Measurements from ENCODE around the gene MYLK. TPM values are rescaled to one million over a fixed set of nuclear protein-coding genes. Genes with fewer than 3 reads are reported as not detected.

MYLK gene
- total RNA-seq, 1 experiment from 2014 or later = 23.0 TPM

GRCh38 chr3:123628996-123629746, 255.0 kb downstream of the MYLK start:
- no peak for TF ChIP-seq CTCF (IDR thresholded peaks at IDR 0.05; ENCODE audit: insufficient read depth in 1 of 2, low read depth in 1 of 2, low read length in 1 of 2, severe bottlenecking in 1 of 2, unreplicated experiment in 1 of 2)
- CTCF ChIA-PET = no interaction called here
- no peaks in the 10 kb centered on the region for H3K27me3 ChIP-seq (replicated peaks; ENCODE audit: control insufficient read depth, insufficient read depth, low read length)
- intact Hi-C loops (cut with micrococcal nuclease; ENCODE audit: unreplicated experiment) = loop anchor here (2.0 kb wide), 1 partner anchor 44 kb away; the partner anchor contains the start of gene HACD2
- no peaks in the 10 kb centered on the region for H3K9me3 Mint-ChIP-seq (ENCODE audit: unreplicated experiment)
- H3K4me1 Mint-ChIP-seq (ENCODE audit: low read depth, unreplicated experiment) = peaks cover 14% of the 10 kb centered on the region
- POLR2A ChIA-PET = no interaction called here
- no peak overlapping the region for H3K4me3 ChIP-seq (ENCODE audit: low read depth, low read length)
- no peak for DNase-seq
- no peak overlapping the region for H3K4me3 Mint-ChIP-seq (ENCODE audit: unreplicated experiment)
- no peaks in the 10 kb centered on the region for H3K9me3 ChIP-seq
- H3K36me3 ChIP-seq (ENCODE audit: control insufficient read depth, insufficient read depth, low read length) = no peaks in the 10 kb centered on the region
- no TSS peak for BruUV-seq (replicated peaks)
- H3K36me3 Mint-ChIP-seq (ENCODE audit: insufficient read depth, unreplicated experiment) = no peaks in the 10 kb centered on the region
- no peaks in the 10 kb centered on the region for H3K27me3 Mint-ChIP-seq (ENCODE audit: insufficient read depth, unreplicated experiment)
- peaks cover 6% of the 10 kb centered on the region; the same call in 1 of the 2 replicates for H3K4me1 ChIP-seq
- no peak overlapping the region for H3K27ac Mint-ChIP-seq (ENCODE audit: unreplicated experiment)

GRCh38 chr3:123627673-123628670, 256.2 kb downstream of the MYLK start:
- no peaks in the 10 kb centered on the region for H3K9me3 ChIP-seq
- intact Hi-C loops (cut with micrococcal nuclease; ENCODE audit: unreplicated experiment) = loop anchor here (2.0 kb wide), 1 partner anchor 43 kb away; the partner anchor contains the start of gene HACD2
- BruUV-seq (replicated peaks) = no TSS peak
- H3K4me1 Mint-ChIP-seq (ENCODE audit: low read depth, unreplicated experiment) = peaks cover 17% of the 10 kb centered on the region
- H3K4me1 ChIP-seq = peaks cover 6% of the 10 kb centered on the region; the same call in 1 of the 2 replicates
- no peaks in the 10 kb centered on the region for H3K36me3 ChIP-seq (ENCODE audit: control insufficient read depth, insufficient read depth, low read length)
- H3K36me3 Mint-ChIP-seq (ENCODE audit: insufficient read depth, unreplicated experiment) = no peaks in the 10 kb centered on the region
- ChIA-PET POLR2A (no interaction called here), CTCF (no interaction called here)
- TF ChIP-seq CTCF (IDR thresholded peaks at IDR 0.05; ENCODE audit: insufficient read depth in 1 of 2, low read depth in 1 of 2, low read length in 1 of 2, severe bottlenecking in 1 of 2, unreplicated experiment in 1 of 2) = no peak
- no peak overlapping the region for H3K4me3 Mint-ChIP-seq (ENCODE audit: unreplicated experiment)
- no peak overlapping the region for H3K4me3 ChIP-seq (ENCODE audit: low read depth, low read length)
- H3K27me3 ChIP-seq (replicated peaks; ENCODE audit: control insufficient read depth, insufficient read depth, low read length) = no peaks in the 10 kb centered on the region
- H3K27me3 Mint-ChIP-seq (ENCODE audit: insufficient read depth, unreplicated experiment) = no peaks in the 10 kb centered on the region
- DNase-seq = no peak
- no peak overlapping the region for H3K27ac Mint-ChIP-seq (ENCODE audit: unreplicated experiment)
- no peaks in the 10 kb centered on the region for H3K9me3 Mint-ChIP-seq (ENCODE audit: unreplicated experiment)

GRCh38 chr3:123626881-123627280, 257.3 kb downstream of the MYLK start:
- Histone ChIP-seq H3K27me3 (replicated peaks; ENCODE audit: control insufficient read depth, insufficient read depth, low read length) (no peaks in the 10 kb centered on the region), H3K4me1 (no peaks in the 10 kb centered on the region), H3K4me3 (ENCODE audit: low read depth, low read length) (no peak overlapping the region), H3K9me3 (no peaks in the 10 kb centered on the region), H3K36me3 (ENCODE audit: control insufficient read depth, insufficient read depth, low read length) (no peaks in the 10 kb centered on the region)
- Mint-ChIP-seq H3K27me3 (ENCODE audit: insufficient read depth, unreplicated experiment) (no peaks in the 10 kb centered on the region), H3K4me3 (ENCODE audit: unreplicated experiment) (no peak overlapping the region), H3K36me3 (ENCODE audit: insufficient read depth, unreplicated experiment) (peaks cover 3% of the 10 kb centered on the region), H3K4me1 (ENCODE audit: low read depth, unreplicated experiment) (peaks cover 17% of the 10 kb centered on the region), H3K27ac (ENCODE audit: unreplicated experiment) (no peak overlapping the region), H3K9me3 (ENCODE audit: unreplicated experiment) (no peaks in the 10 kb centered on the region)
- ChIA-PET POLR2A (no interaction called here), CTCF (no interaction called here)
- intact Hi-C loops (cut with micrococcal nuclease; ENCODE audit: unreplicated experiment) = no loop called here
- TF ChIP-seq CTCF (IDR thresholded peaks at IDR 0.05; ENCODE audit: insufficient read depth in 1 of 2, low read depth in 1 of 2, low read length in 1 of 2, severe bottlenecking in 1 of 2, unreplicated experiment in 1 of 2) = no peak
- no peak for DNase-seq
- BruUV-seq (replicated peaks) = no TSS peak

Measured in Caco-2 (cell line).